Keratinocyte (primary cell): Measurements from ENCODE around the gene ZFYVE28. TPM values are rescaled to one million over a fixed set of nuclear protein-coding genes. Genes with fewer than 3 reads are reported as not detected.

ENCODE experiments used
- DNase-seq: peaks from one replicate; pipeline ENCODE4 v3.0.0-alpha.2; 2011; ENCODE audit warnings: low read depth, missing footprints, low spot score
- FAIRE-seq: peaks from 2 replicates; lab custom pipeline; 2011; peaks lifted over from hg19 to GRCh38; lab: Jason Lieb, UNC
- H2AFZ ChIP-seq: 2 replicates; pipeline ENCODE4 v1.6.0; 2012; ENCODE audit warnings: low read length, control low read depth, inconsistent platforms; ENCODE audit not compliant: control insufficient read depth
- H3K27ac ChIP-seq: 2 replicates; pipeline ENCODE4 v1.5.1; 2011; ENCODE audit warnings: low read length; ENCODE audit not compliant: control insufficient read depth, insufficient read depth
- H3K27me3 ChIP-seq: 3 replicates; pipeline ENCODE4 v1.6.0; 2011; ENCODE audit warnings: low read length; ENCODE audit not compliant: control insufficient read depth, insufficient read depth; ENCODE audit errors: extremely low read depth
- H3K36me3 ChIP-seq, 2 experiments: 2 replicates in 1 of 2; 3 replicates in 1 of 2; pipeline ENCODE4 v1.5.1; 2011; ENCODE audit warnings: low read length in 2 of 2, mild to moderate bottlenecking in 1 of 2; ENCODE audit not compliant: control insufficient read depth in 2 of 2, insufficient read depth in 2 of 2; ENCODE audit errors: extremely low read depth in 1 of 2
- H3K4me1 ChIP-seq: 3 replicates; pipeline ENCODE4 v1.5.1; 2011; ENCODE audit warnings: low read length; ENCODE audit not compliant: control insufficient read depth, insufficient read depth; ENCODE audit errors: extremely low read depth
- H3K4me2 ChIP-seq: 3 replicates; pipeline ENCODE4 v1.6.0; 2011; ENCODE audit warnings: low read depth, low read length; ENCODE audit not compliant: control insufficient read depth, insufficient read depth; ENCODE audit errors: extremely low read depth
- H3K4me3 ChIP-seq, 3 experiments: fragments of 200-600 bp in 1 of 3; sonication (generic) in 1 of 3; 2 replicates in 2 of 3; 3 replicates in 1 of 3; pipeline ENCODE4 v1.5.1; 2011 to 2016; ENCODE audit warnings: low read length in 3 of 3, mild to moderate bottlenecking in 3 of 3, control low read depth in 2 of 3, inconsistent platforms in 1 of 3, low read depth in 1 of 3, mixed read lengths in 1 of 3, mixed run types in 1 of 3, moderate library complexity in 1 of 3; ENCODE audit not compliant: control insufficient read depth in 2 of 3, insufficient read depth in 2 of 3; ENCODE audit errors: extremely low read depth in 1 of 3
- H3K79me2 ChIP-seq: 2 replicates; pipeline ENCODE4 v1.6.0; 2012; ENCODE audit warnings: low read length; ENCODE audit not compliant: control insufficient read depth, insufficient read depth
- H3K9ac ChIP-seq: 3 replicates; pipeline ENCODE4 v1.6.0; 2011; ENCODE audit warnings: low read length; ENCODE audit not compliant: control insufficient read depth, insufficient read depth; ENCODE audit errors: extremely low read depth
- H3K9me1 ChIP-seq: 3 replicates; pipeline ENCODE4 v1.6.0; 2011; ENCODE audit warnings: low read length; ENCODE audit not compliant: control insufficient read depth, insufficient read depth; ENCODE audit errors: extremely low read depth
- H3K9me3 ChIP-seq: 2 replicates; pipeline ENCODE4 v1.5.1; 2012; ENCODE audit warnings: low read depth, low read length; ENCODE audit not compliant: control insufficient read depth
- H4K20me1 ChIP-seq: 3 replicates; pipeline ENCODE4 v1.6.0; 2011; ENCODE audit warnings: low read length; ENCODE audit not compliant: control insufficient read depth, insufficient read depth; ENCODE audit errors: extremely low read depth
- CTCF ChIP-seq, 3 experiments: IDR thresholded peaks in 1 of 3; conservative IDR thresholded peaks in 1 of 3; optimal IDR thresholded peaks in 1 of 3; 2 replicates in 2 of 3; 3 replicates in 1 of 3; pipeline versions ENCODE3 to v1.5.1; 2011; ENCODE audit warnings: low read length in 3 of 3, mild to moderate bottlenecking in 3 of 3, moderate library complexity in 2 of 3, control low read depth in 1 of 3, inconsistent platforms in 1 of 3; ENCODE audit not compliant: insufficient read depth in 2 of 3; ENCODE audit errors: extremely low read depth in 1 of 3
- EZH2 ChIP-seq: IDR thresholded peaks from one replicate; pipeline ENCODE4 v1.6.1; 2012; ENCODE audit warnings: inconsistent platforms, mild to moderate bottlenecking, low read length, moderate library complexity
- dilution Hi-C: fragments of 300-500 bp; cut with MboI; formaldehyde crosslinking; loops from one replicate; pipeline ENCODE4 v1.7.0; 2020; ENCODE audit warnings: low sequenced_read_pairs; ENCODE audit not compliant: extremely low pct_ligation_motif_present
- polyA plus RNA-seq, 5 experiments: library from polyadenylated mRNA; depleted of rRNA in 3 of 5; stranded (reverse) in 3 of 5; stranded (forward) in 1 of 5; unstranded in 1 of 5; fragments of >200 nt; gene quantifications; 1 replicate in 1 of 5; 2 replicates in 3 of 5; 3 replicates in 1 of 5; pipeline versions ENCODE4 v1.2.1 to v1.2.3, GENCODE V29; 2011 to 2012; ENCODE audit warnings: missing spikeins in 2 of 5, low read depth in 1 of 5, low replicate concordance in 1 of 5

Gene ZFYVE28
- polyA plus RNA-seq, 1 donor (not counting 4 experiments of a cell fraction or from before 2014, with no cell fraction given): 0.33 TPM

DNA sequence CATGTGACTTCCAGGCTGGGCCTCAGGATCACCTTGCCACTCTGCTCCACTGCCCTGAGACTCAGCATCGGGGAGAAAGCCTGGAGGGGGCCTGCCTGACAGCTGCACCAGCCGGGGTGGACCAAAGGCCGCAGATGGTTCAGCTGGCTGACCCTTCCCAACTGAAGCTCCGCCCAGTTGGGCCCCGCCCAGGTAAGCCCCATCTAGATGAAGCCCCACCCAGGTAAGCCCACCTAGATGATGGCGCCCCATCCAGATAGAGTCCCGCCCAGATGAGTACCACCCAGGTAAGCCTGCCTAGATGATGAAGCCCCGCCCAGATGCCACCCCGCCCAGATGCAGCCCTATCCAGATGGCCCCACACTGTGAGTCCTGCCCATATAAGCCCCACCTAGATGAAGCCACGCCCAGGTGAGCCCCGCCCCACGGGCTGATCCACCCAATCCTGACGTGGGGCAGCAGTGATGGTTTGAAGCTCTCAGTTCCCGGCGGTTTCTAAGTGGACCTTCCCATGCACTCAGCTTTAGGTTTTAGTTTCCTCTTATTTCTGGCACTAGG is 10.0 kb downstream of the ZFYVE28 start:
- no peak overlapping the region for H3K4me2 ChIP-seq
- H3K27ac ChIP-seq: no peak overlapping the region
- no peak overlapping the region for H3K4me3 ChIP-seq
- H3K4me1 ChIP-seq: peaks cover 16% of the 10 kb centered on the region
- no peak overlapping the region for H3K9ac ChIP-seq
- no peaks in the 10 kb centered on the region for H3K79me2 ChIP-seq
- TF ChIP-seq CTCF (optimal IDR thresholded peaks at IDR 0.05 in 1 of 3, IDR thresholded peaks at IDR 0.05 in 1 of 3, conservative IDR thresholded peaks at IDR 0.05 in 1 of 3; ENCODE audit: extremely low read depth in 1 of 3, insufficient read depth in 2 of 3, low read length in 3 of 3) (no peak), EZH2 (no peak)
- H3K9me1 ChIP-seq: no peaks in the 10 kb centered on the region
- H2AFZ ChIP-seq: no peak overlapping the region
- DNase-seq (no peak), FAIRE-seq (no peak)
- dilution Hi-C loops: no loop called here
- no peaks in the 10 kb centered on the region for H4K20me1 ChIP-seq
- H3K27me3 ChIP-seq: peaks cover under 1% of the 10 kb centered on the region
- H3K36me3 ChIP-seq: no peaks in the 10 kb centered on the region
- no peaks in the 10 kb centered on the region for H3K9me3 ChIP-seq

GRCh38 chr4:2407991-2408342 is 10.5 kb downstream of the ZFYVE28 start:
- no peaks in the 10 kb centered on the region for H3K79me2 ChIP-seq
- H3K9me3 ChIP-seq: no peaks in the 10 kb centered on the region
- H3K27ac ChIP-seq: no peak overlapping the region
- H3K36me3 ChIP-seq: no peaks in the 10 kb centered on the region
- peaks cover 11% of the 10 kb centered on the region for H3K4me1 ChIP-seq
- TF ChIP-seq CTCF (optimal IDR thresholded peaks at IDR 0.05 in 1 of 3, IDR thresholded peaks at IDR 0.05 in 1 of 3, conservative IDR thresholded peaks at IDR 0.05 in 1 of 3; ENCODE audit: extremely low read depth in 1 of 3, insufficient read depth in 2 of 3, low read length in 3 of 3) (no peak), EZH2 (no peak)
- no peaks in the 10 kb centered on the region for H4K20me1 ChIP-seq
- dilution Hi-C loops: no loop called here
- no peak for DNase-seq
- peaks cover 6% of the 10 kb centered on the region for H3K27me3 ChIP-seq
- FAIRE-seq: no peak
- H2AFZ ChIP-seq: no peak overlapping the region
- no peak overlapping the region for H3K4me2 ChIP-seq
- no peak overlapping the region for H3K4me3 ChIP-seq
- no peaks in the 10 kb centered on the region for H3K9me1 ChIP-seq
- H3K9ac ChIP-seq: no peak overlapping the region
